WTC11 (cell line): ENCODE data around the gene NUP62. TPM values are rescaled to one million over a fixed set of nuclear protein-coding genes. Genes with fewer than 3 reads are reported as not detected.

Experiments used
- AR ChIP-seq: fragments of 250-450 bp; sonication (Bioruptor Pico); IDR thresholded peaks from 2 replicates; pipeline ENCODE4 v1.9.0; 2021; ENCODE audit warnings: mild to moderate bottlenecking
- ATF1 ChIP-seq: sonication (generic); formaldehyde crosslinking; IDR thresholded peaks from 2 replicates; pipeline ENCODE4 v1.8.1; 2023; ENCODE audit warnings: mild to moderate bottlenecking, moderate library complexity, missing genetic modification reagents
- CDX4 ChIP-seq: fragments of 250-450 bp; sonication (Bioruptor Pico); IDR thresholded peaks from 2 replicates; pipeline ENCODE4 v1.9.0; 2021; ENCODE audit warnings: moderate library complexity, mild to moderate bottlenecking, inconsistent platforms, borderline replicate concordance
- FOXJ3 ChIP-seq: sonication (generic); formaldehyde crosslinking; IDR thresholded peaks from 2 replicates; pipeline ENCODE4 v1.9.0; 2021; ENCODE audit warnings: missing genetic modification reagents, mild to moderate bottlenecking, borderline replicate concordance
- GTF2I ChIP-seq: fragments of 250-450 bp; sonication (Bioruptor Pico); conservative IDR thresholded peaks from 2 replicates; pipeline ENCODE4 v1.4.0; 2021; ENCODE audit warnings: mild to moderate bottlenecking
- HMGA2 ChIP-seq: fragments of 250-450 bp; sonication (Bioruptor Pico); IDR thresholded peaks from 2 replicates; pipeline ENCODE4 v1.4.0; 2021; ENCODE audit warnings: mild to moderate bottlenecking, moderate library complexity
- IRF2 ChIP-seq: sonication (generic); formaldehyde crosslinking; IDR thresholded peaks from 2 replicates; pipeline ENCODE4 v1.8.0; 2022; ENCODE audit warnings: low read depth, missing genetic modification reagents, borderline replicate concordance
- JUN ChIP-seq: sonication (generic); formaldehyde crosslinking; IDR thresholded peaks from 2 replicates; pipeline ENCODE4 v1.8.0; 2023; ENCODE audit warnings: mild to moderate bottlenecking, missing genetic modification reagents
- PRRX2 ChIP-seq: fragments of 250-450 bp; sonication (Bioruptor Pico); IDR thresholded peaks from 2 replicates; pipeline ENCODE4 v1.8.0; 2021; ENCODE audit warnings: mild to moderate bottlenecking
- RORB ChIP-seq: fragments of 250-450 bp; sonication (Bioruptor Pico); IDR thresholded peaks from 2 replicates; pipeline ENCODE4 v1.9.0; 2021; ENCODE audit warnings: mild to moderate bottlenecking
- SMAD4 ChIP-seq: sonication (generic); formaldehyde crosslinking; IDR thresholded peaks from 2 replicates; pipeline ENCODE4 v1.8.0; 2022; ENCODE audit warnings: mild to moderate bottlenecking, missing genetic modification reagents
- TEAD4 ChIP-seq: sonication (generic); formaldehyde crosslinking; IDR thresholded peaks from 2 replicates; pipeline ENCODE4 v1.8.0; 2022; ENCODE audit warnings: mild to moderate bottlenecking, missing genetic modification reagents
- TP53 ChIP-seq: sonication (generic); formaldehyde crosslinking; IDR thresholded peaks from 2 replicates; pipeline ENCODE4 v1.8.1; 2023; ENCODE audit warnings: mild to moderate bottlenecking, missing genetic modification reagents
- ZNF232 ChIP-seq: sonication (generic); formaldehyde crosslinking; IDR thresholded peaks from 2 replicates; pipeline ENCODE4 v1.8.0; 2022; ENCODE audit warnings: mild to moderate bottlenecking, missing genetic modification reagents
- ZNF263 ChIP-seq: sonication (generic); formaldehyde crosslinking; IDR thresholded peaks from 2 replicates; pipeline ENCODE4 v1.8.1; 2022; ENCODE audit warnings: low read depth, mild to moderate bottlenecking, moderate library complexity, missing genetic modification reagents
- ZNF532 ChIP-seq: fragments of 250-450 bp; sonication (Bioruptor Pico); IDR thresholded peaks from 2 replicates; pipeline ENCODE4 v1.9.0; 2021; ENCODE audit warnings: mild to moderate bottlenecking, borderline replicate concordance
- total RNA-seq: library from RNA; stranded (reverse); gene quantifications from 3 replicates; pipeline ENCODE4 v1.2.3, GENCODE V29; 2021
- TF ChIP-seq, protein P1 (sequence below): fragments of 250-450 bp; sonication (Bioruptor Pico); IDR thresholded peaks from 2 replicates; pipeline ENCODE4 v1.9.0; 2021; ENCODE audit warnings: mild to moderate bottlenecking
- TF ChIP-seq, protein P2 (sequence below): sonication (generic); formaldehyde crosslinking; IDR thresholded peaks from 2 replicates; pipeline ENCODE4 v1.8.0; 2023; ENCODE audit warnings: missing genetic modification reagents
- TF ChIP-seq, protein P3 (sequence below): sonication (generic); formaldehyde crosslinking; IDR thresholded peaks from 2 replicates; pipeline ENCODE4 v1.8.0; 2022; ENCODE audit warnings: mild to moderate bottlenecking, missing genetic modification reagents
- TF ChIP-seq, protein P4 (sequence below): sonication (generic); formaldehyde crosslinking; IDR thresholded peaks from 2 replicates; pipeline ENCODE4 v1.8.0; 2023; ENCODE audit warnings: mild to moderate bottlenecking, missing genetic modification reagents

NUP62 gene
- total RNA-seq, 1 experiment from 2014 or later: 87.1 TPM

DNA sequence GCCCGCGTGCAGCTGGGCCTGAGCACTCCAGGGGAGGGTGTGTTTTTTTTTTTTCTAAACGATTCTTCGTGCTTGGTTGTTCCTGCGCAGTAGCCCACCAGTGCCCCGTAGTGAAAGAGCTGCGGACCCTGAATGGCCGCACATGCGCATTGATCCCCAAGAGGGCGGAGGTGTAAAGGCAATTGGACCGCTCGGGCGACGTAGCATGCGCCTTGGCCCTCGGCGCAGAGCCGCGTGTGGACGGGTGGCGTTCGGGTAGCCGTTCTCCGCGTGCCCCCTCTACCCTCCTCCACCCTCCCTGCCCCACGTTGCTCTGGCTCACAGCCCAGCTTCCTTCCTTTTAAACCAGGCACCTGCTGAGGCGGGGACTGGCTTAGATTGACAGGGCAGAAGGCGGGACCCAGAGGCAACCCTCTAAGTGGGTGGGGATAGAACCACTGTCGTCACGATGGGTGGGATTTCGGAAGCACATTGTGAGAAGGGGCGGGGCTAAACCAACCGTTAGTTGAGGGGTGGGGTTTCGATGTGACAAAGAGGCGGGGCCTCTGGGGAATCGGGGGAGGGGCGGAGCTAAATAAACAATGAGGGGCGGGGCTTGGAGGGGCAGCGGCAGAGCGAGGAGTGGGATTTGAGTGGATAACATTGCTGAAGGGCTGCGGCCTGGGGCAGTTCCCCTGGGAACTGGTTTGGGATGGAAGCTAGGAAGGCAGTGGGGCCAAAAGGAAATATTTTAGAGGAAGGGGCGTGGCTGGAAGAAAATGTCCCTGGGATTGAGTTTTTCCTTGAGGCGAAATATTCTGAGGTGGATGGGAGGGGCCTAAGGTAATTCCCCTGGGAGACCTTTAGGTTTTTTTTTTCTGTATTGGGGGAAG, 543 bp upstream of the NUP62 start (continued):
- TF ChIP-seq ZNF532 (CRISPR knock-in tag): peak; percentile 68; the same call in 1 of the 2 replicates
- no peak for TF ChIP-seq TP53 (CRISPR knock-in tag)
- TF ChIP-seq, protein P1, sequence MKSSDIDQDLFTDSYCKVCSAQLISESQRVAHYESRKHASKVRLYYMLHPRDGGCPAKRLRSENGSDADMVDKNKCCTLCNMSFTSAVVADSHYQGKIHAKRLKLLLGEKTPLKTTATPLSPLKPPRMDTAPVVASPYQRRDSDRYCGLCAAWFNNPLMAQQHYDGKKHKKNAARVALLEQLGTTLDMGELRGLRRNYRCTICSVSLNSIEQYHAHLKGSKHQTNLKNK (CRISPR knock-in tag): peak; percentile 96
- 0 out of 2 replicates have a peak, but pooled peaks have one; percentile 23 for TF ChIP-seq ZNF232 (CRISPR knock-in tag)
- TF ChIP-seq AR (CRISPR knock-in tag): 0 out of 2 replicates have a peak, but pooled peaks have one; percentile 40
- no peak for TF ChIP-seq HMGA2 (CRISPR knock-in tag)
- peak; percentile 77; the same call in 1 of the 2 replicates for TF ChIP-seq RORB (CRISPR knock-in tag)
- no peak for TF ChIP-seq ZNF263
- TF ChIP-seq, protein P2, sequence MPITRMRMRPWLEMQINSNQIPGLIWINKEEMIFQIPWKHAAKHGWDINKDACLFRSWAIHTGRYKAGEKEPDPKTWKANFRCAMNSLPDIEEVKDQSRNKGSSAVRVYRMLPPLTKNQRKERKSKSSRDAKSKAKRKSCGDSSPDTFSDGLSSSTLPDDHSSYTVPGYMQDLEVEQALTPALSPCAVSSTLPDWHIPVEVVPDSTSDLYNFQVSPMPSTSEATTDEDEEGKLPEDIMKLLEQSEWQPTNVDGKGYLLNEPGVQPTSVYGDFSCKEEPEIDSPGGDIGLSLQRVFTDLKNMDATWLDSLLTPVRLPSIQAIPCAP (CRISPR knock-in tag): no peak
- no peak for TF ChIP-seq ATF1 (CRISPR knock-in tag)
- TF ChIP-seq SMAD4 (CRISPR knock-in tag): no peak
- TF ChIP-seq CDX4 (CRISPR knock-in tag): 0 out of 2 replicates have a peak, but pooled peaks have one; percentile 16
- TF ChIP-seq GTF2I (CRISPR knock-in tag): no peak
- TF ChIP-seq TEAD4 (CRISPR knock-in tag): no peak
- TF ChIP-seq, protein P3, sequence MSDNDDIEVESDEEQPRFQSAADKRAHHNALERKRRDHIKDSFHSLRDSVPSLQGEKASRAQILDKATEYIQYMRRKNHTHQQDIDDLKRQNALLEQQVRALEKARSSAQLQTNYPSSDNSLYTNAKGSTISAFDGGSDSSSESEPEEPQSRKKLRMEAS (CRISPR knock-in tag): peak; percentile 93
- no peak for TF ChIP-seq JUN (CRISPR knock-in tag)
- TF ChIP-seq, protein P4, sequence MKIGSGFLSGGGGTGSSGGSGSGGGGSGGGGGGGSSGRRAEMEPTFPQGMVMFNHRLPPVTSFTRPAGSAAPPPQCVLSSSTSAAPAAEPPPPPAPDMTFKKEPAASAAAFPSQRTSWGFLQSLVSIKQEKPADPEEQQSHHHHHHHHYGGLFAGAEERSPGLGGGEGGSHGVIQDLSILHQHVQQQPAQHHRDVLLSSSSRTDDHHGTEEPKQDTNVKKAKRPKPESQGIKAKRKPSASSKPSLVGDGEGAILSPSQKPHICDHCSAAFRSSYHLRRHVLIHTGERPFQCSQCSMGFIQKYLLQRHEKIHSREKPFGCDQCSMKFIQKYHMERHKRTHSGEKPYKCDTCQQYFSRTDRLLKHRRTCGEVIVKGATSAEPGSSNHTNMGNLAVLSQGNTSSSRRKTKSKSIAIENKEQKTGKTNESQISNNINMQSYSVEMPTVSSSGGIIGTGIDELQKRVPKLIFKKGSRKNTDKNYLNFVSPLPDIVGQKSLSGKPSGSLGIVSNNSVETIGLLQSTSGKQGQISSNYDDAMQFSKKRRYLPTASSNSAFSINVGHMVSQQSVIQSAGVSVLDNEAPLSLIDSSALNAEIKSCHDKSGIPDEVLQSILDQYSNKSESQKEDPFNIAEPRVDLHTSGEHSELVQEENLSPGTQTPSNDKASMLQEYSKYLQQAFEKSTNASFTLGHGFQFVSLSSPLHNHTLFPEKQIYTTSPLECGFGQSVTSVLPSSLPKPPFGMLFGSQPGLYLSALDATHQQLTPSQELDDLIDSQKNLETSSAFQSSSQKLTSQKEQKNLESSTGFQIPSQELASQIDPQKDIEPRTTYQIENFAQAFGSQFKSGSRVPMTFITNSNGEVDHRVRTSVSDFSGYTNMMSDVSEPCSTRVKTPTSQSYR (CRISPR knock-in tag): no peak; the same call in 1 of the 2 replicates
- no peak for TF ChIP-seq IRF2 (CRISPR knock-in tag)
- peak; percentile 78 for TF ChIP-seq PRRX2
- TF ChIP-seq FOXJ3 (CRISPR knock-in tag): no peak
